NOMO-1 treated with DMSO at 0.1 percent for 48 hours (cell line): ENCODE data around the gene ZNF22.
A peak's percentile ranks its signal among the peaks of the same experiment; 100 is the strongest.
"Not testable (repeated sequence)": the region's sequence is repeated elsewhere in the genome, so short reads cannot be mapped to it uniquely, and the experiment has no call there.

Source experiments
- DNase-seq: peaks from one replicate; lab custom pipeline; 2025; ENCODE audit not compliant: unreplicated experiment; lab: John Stamatoyannopoulos, UW

The ZNF22 gene

DNA sequence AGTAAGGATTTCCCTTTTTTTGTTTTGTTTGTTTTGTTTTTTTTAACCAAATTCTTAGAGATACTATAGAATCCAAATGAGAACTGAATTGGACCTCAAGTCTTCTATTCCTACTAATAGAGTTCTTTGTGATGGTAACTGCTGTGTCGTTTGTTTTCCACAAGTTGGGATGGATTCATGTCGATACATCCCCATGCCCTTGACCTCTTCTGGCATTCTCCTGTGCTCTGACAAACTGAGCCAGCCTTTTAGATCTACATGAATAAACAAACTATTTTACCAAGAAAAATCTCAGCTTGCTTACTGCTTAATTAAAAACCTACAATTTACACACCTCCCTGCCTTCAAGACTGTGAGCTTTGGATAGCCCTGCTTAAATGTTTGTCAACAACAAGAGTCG is 3.9 kb downstream of the ZNF22 start:
- DNase-seq: no peak

DNA sequence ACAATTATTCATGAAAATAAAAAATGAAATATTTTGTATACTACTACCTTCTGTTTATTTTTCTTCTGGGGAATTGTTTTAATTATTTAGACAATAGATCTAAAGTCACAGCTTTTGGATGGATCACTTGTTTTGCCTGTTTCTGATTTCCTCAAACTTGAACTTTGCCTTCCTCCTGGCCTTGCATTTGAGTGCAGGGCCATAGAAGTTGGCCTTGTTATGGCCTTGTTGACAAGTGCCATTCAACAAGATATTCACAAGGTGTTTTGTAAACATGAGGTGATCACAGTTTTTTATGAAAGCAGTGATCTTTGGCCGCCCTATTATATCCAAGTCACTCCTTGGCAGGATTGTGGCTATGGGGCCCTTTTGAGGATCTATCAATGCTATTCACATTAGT is 4.6 kb downstream of the ZNF22 start:
- no peak for DNase-seq

DNA sequence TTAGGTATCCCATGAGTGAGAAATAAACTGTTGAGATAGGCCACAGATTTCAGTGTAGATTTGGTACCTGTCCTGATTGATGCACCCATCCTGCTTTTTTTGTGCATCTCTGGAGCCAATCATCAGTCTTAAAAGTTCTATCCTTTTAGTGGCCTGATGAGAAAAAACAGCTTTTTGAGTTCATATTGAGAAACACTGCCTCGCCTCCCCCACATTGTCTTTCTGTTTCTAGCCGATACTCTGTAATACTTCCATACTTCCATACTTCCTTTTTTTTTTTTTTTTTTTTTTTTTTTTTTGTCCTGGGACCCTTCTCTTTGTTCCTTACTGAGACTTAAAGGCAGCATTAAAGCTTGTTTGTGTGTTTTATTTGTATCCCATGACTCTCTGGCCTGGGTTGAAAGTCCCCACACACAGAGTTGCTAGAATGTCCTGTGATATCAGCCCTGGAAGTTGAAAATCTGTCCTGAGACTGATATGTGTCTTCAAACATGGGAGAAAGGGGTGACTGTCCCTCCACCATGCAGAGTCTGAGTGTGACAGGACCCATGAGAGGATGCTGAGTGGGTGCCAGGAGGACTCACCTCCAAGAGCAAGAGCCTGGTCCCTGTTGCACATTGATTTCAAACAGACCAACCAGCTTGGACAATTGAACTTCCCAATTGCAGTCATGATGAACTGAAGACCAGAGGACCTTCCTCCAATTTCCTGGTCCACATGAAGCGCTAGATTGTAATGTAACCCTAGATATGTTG is 5.7 kb downstream of the ZNF22 start:
- DNase-seq: peak; percentile 4

DNA sequence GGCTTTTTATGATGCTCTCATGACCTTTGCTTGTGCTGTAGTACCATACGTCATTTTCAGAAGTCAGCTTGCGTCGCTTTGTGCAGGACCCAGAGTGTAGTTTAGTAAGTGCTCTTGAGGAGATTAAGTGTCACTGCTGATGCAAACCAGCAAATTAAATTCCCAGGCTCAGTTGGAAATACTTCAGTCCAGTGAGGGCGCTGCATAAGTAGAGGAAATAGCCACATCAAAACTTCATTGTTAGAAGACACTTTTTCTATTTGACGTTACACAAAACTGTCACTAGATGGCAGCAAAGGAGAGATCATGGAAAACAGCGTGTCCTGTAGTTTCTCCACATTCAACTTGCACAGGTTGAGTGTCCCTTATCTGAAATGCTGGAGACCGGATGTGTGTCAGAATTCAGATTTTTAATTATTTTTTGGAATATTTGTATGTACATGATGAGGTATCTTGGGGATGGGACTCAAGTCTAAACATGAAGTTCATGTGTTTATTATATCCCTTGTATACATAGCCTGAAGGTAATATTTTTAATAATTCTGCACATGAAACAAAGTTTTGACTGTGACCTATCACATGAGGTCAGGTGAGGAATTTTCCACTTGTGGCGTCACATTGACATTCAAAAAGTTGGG is 7.9 kb downstream of the ZNF22 start:
- peak; percentile 91 for DNase-seq

DNA sequence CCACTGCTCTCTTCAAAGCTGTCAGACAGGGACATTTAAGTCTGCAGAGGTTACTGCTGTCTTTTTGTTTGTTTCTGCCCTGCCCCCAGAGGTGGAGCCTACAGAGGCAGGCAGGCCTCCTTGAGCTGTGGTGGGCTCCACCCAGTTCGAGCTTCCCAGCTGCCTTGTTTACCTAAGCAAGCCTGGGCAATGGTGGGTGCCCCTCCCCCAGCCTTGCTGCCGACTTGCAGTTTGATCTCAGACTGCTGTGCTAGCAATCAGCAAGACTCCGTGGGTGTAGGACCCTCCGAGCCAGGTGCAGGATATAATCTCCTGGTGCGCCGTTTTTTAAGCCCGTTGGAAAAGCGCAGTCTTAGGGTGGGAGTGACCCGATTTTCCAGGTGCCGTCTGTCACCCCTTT is 13.8 kb downstream of the ZNF22 start:
- DNase-seq: not testable (repeated sequence)

DNA sequence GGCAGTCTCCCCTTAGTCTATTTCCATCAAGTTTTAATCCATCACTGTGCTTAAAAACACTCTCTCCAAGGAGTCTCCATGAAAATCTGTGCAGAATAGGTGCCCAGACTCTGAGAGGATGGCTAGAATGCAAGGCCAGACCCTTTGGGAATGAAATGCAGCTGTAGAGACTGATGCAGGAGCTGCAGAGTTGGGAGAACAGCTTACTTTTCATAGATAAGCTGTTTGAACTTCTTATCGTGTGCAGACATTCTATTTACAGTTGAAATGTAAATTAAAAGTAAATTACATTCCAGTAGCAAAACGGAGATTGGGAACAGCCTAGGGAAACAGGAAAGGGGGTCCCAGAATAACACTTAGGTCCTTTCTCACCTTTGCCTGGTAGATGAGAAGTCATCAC is 14.9 kb downstream of the ZNF22 start:
- no peak for DNase-seq

DNA sequence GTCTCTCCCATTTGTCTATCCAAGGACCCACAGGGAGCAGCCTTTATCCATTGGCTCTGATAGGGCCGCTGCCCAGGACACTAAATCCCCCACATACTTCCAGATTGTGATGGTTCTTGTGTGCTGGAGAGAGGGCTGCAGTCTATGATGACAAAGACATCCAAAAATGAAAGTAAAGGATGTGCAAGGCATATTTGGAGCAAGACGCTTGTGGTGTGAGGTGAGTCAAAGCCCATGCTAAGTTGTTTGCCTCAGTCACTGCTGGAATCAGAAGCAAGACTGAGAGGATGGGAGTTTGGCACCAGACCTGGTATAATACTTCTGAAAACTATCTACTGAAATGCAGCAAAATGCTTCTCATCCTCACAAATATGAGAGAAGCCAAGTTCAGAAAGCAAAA is 22.7 kb downstream of the ZNF22 start:
- no peak for DNase-seq

DNA sequence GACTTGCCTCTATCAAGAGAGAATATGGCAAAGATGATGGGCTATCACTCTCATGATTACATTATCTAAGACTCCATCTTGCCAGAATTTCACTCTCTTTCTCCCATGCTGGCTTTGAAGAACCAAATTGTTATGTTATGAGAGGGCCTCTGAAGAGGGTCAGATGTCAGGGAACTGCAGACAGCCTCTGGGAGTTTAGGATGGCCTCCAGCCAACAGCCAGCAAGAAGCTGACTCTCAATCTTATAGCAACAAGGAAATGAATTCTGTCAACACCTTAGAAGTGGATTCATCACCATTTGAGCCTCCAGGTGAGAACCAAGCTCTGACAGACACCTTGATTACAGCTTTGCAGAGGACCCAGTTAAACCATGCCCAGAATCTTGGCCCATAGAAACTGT is 33.6 kb downstream of the ZNF22 start:
- no peak for DNase-seq

DNA sequence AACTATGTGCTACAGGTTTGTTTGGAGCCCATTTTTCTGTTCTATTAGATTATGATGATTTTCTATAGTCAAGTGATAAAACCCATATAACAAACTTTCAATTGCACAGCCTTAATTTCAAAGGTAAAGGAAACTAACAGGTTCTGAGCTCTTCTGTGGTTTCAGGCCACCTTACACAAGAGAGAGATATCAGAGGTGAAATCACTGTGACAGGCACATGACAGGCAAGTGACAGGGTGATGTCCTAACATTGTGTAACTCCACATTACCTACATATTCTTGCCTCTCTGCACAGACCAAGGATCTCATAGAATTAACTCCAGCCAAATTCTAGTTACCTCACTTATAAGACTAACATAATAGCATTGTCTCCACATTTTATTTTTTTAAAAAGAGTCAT is 35.0 kb downstream of the ZNF22 start:
- no peak for DNase-seq

DNA sequence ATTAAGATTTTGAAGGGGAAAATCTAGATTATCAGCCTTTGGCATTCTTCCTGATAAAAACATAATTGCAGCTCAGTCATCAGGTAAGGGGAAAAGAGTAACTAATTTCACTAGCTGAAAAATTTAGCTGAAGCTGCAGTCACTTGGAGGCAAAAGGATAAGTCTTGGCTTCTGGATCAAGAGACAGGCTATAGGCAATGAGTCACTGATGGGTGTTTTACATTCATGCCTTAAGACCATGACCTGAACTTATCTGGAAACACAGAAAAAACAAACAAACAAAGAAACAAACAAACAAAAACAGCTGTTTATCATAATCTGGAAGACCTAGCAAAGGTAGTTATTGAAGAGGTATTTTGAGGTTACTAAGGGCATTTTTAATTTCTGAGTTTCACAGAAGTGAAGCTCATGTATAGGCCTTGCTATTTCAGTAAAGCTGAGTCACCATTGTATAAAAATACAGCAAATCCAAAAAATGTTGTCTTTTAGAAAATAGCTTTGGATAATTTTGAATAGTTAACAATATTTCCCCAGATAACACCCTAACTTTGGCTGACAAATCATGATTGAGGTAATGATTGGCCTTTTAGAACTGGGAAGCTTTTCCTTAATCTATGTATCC is 40.3 kb downstream of the ZNF22 start:
- DNase-seq: no peak

DNA sequence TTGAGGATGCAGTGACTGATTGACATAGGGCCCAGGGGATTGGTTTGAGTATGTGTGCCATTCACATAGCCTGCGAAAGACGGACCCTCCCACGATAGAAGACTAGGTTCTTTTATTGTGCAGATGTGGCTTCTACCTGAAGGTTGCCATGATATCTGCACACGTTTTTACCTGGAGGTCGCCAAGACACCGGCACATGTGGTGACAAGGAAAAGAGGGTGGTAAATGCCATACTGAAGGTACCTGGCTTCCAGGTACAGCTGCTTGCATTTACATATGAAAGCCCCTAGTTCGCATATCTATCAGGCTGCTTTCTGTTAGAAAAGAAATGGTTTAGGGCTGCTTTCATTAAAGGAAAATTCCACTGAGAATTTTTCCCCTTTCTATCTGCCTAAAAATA is 43.6 kb downstream of the ZNF22 start:
- no peak for DNase-seq

DNA sequence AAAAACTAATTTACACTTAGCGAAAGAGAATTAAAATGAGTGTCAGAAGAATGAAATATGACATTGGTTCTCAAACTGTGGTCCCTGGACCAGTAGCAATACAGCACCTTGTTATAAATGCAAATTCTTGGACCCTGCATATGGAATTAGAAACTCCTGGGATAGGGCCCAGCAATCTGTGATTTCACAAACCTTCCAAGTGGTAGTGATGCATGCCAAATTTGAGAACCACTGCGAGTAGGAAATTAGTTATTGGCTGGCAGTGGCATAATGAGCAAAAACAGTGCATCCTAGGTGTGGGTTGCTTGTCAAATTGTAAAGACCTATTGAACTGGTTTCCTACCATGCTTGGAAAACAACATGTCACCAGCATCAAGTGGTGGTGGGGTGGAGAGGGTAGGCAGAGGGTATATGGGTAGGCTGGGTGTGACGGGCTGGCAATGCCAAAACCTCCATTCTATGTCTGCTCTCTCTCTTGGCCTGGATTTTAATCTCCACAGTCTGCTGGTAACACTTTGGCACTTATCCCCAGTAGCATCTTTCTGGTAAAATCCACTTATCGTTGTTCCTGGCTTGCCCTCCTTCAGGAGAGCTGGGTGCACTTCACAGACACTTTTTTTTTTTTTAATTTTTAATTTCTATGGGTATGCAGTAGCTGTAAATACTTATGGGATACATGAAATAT is 50.0 kb downstream of the ZNF22 start:
- DNase-seq: no peak

DNA sequence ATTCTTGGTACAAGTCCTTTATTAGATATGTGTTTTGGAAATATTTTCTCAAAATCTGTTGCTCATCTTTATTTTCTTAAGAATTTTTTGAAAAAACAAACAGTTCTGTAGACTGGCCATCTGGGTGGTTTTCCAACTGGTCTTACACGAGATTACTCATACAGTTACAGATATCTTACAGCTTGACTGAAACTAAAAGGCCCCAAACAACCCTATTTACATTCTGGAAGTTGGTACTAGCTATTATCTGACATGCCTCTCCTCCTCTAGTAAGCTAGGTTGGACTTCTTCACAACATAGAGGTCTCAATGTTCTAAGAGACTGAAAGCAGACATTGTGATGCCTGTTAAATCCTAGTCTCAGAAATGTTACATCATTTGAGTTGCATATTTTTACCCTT is 52.0 kb downstream of the ZNF22 start:
- no peak for DNase-seq

DNA sequence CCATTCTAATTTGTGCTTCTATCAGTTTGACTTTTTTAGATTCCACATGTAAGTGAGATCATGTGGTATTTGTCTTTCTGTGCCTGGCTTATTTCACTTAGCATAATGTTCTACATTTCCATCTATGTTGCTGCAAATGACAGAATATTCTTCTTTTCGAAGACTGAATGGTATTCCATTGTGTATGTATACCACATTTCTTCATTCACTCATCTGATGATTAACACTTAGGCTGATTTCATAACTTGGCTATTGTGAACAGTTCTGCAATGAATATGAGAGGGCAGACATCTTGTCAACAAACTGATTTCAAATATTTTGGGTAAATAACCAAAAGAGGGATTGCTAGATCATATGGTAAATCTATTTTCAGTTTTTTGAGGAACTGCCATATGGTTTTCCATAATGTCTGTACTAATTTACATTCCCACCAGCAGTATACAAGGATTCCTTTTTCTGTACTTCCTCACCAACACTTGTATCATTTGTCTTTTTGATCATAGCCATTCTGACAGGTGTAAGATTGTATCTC is 52.9 kb downstream of the ZNF22 start:
- no peak for DNase-seq
